ENCODE data around the gene MICAL2. TPM values are rescaled to one million over a fixed set of nuclear protein-coding genes. Genes with fewer than 3 reads are reported as not detected.

MICAL2 gene
- total RNA-seq, 4 donors from 2014 or later = 24.7 to 53.7 (median 37.0) TPM

- Histone ChIP-seq H3K36me3 (peaks cover 0 to 15% of the 10 kb centered on the region in 2 donors), H3K4me3 (no peak overlapping the region), H3K9me3 (no peaks in the 10 kb centered on the region), H3K4me1 (peaks cover 5 to 27% of the 10 kb centered on the region in 2 donors), H3K27ac (no peak overlapping the region), H3K27me3 (no peaks in the 10 kb centered on the region)
- intact Hi-C loops (cut with DNase I; ENCODE audit: low total_unique reads) = no loop called here
- TF ChIP-seq POLR2A (IDR thresholded peaks at IDR 0.05) (no peak), CTCF (IDR thresholded peaks at IDR 0.05 in 4 of 5, conservative IDR thresholded peaks at IDR 0.05 in 1 of 5) (no peak)
- no peak for ATAC-seq
- in situ Hi-C loops (cut with MboI; ENCODE audit: low sequenced_read_pairs in 4 of 4) = no loop called here
- no peak for DNase-seq
These were observed 135.8 kb downstream of the MICAL2 start for GRCh38 chr11:12246147-12246546.

GRCh38 chr11:12246989-12247388 lies 136.6 kb downstream of the MICAL2 start:
- peak in 1 of 2 donors; percentile 24 for ATAC-seq
- intact Hi-C loops (cut with DNase I; ENCODE audit: low total_unique reads) (no loop called here), in situ Hi-C loops (cut with MboI; ENCODE audit: low sequenced_read_pairs in 4 of 4) (no loop called here)
- Histone ChIP-seq H3K4me1 (peaks cover 5 to 27% of the 10 kb centered on the region in 2 donors), H3K36me3 (peaks cover 0 to 15% of the 10 kb centered on the region in 2 donors), H3K27ac (no peak overlapping the region), H3K9me3 (no peaks in the 10 kb centered on the region), H3K4me3 (no peak overlapping the region), H3K27me3 (no peaks in the 10 kb centered on the region)
- DNase-seq = no peak
- TF ChIP-seq CTCF (IDR thresholded peaks at IDR 0.05 in 4 of 5, conservative IDR thresholded peaks at IDR 0.05 in 1 of 5) = no peak
- no peak for TF ChIP-seq POLR2A (IDR thresholded peaks at IDR 0.05)

- Histone ChIP-seq H3K4me3 (no peak overlapping the region), H3K27me3 (no peaks in the 10 kb centered on the region), H3K36me3 (peaks cover 0 to 13% of the 10 kb centered on the region in 2 donors), H3K27ac (peak overlapping the region in 2 of 4 donors; percentile 16 to 37), H3K9me3 (no peaks in the 10 kb centered on the region), H3K4me1 (peaks cover 5 to 26% of the 10 kb centered on the region in 2 donors)
- TF ChIP-seq POLR2A (IDR thresholded peaks at IDR 0.05) (no peak), CTCF (IDR thresholded peaks at IDR 0.05 in 4 of 5, conservative IDR thresholded peaks at IDR 0.05 in 1 of 5) (no peak)
- in situ Hi-C loops (cut with MboI; ENCODE audit: low sequenced_read_pairs in 4 of 4) = no loop called here
- intact Hi-C loops (cut with DNase I; ENCODE audit: low total_unique reads) = no loop called here
- DNase-seq (no peak), ATAC-seq (peak in 1 of 2 donors; percentile 46)
These were observed 137.3 kb downstream of the MICAL2 start for GRCh38 chr11:12247543-12248254.

GRCh38 chr11:12248330-12248729 lies 137.9 kb downstream of the MICAL2 start:
- ATAC-seq = no peak
- in situ Hi-C loops (cut with MboI; ENCODE audit: low sequenced_read_pairs in 4 of 4) = no loop called here
- peaks cover 5 to 19% of the 10 kb centered on the region in 2 donors for H3K4me1 ChIP-seq
- no peaks in the 10 kb centered on the region for H3K27me3 ChIP-seq
- H3K27ac ChIP-seq = peak overlapping the region in 2 of 4 donors; percentile 16
- peak in 1 of 2 donors; percentile 30 for DNase-seq
- intact Hi-C loops (cut with DNase I; ENCODE audit: low total_unique reads) = no loop called here
- TF ChIP-seq POLR2A (IDR thresholded peaks at IDR 0.05) (no peak), CTCF (IDR thresholded peaks at IDR 0.05 in 4 of 5, conservative IDR thresholded peaks at IDR 0.05 in 1 of 5) (no peak)
- H3K9me3 ChIP-seq = no peaks in the 10 kb centered on the region
- peaks cover 0 to 6% of the 10 kb centered on the region in 2 donors for H3K36me3 ChIP-seq
- H3K4me3 ChIP-seq = no peak overlapping the region

All from gastrocnemius medialis (tissue), 4 donors.